BLaER1 treated with 17β-estradiol and CSF1 and Interleukin-3, amounts not matched to agents 10 nM and 100 nM (cell line): ENCODE results near the gene SPAG16.
"Not testable (repeated sequence)": the region's sequence is repeated elsewhere in the genome, so short reads cannot be mapped to it uniquely, and the experiment has no call there.

Experiments used
- H3K27ac ChIP-seq, 11 experiments: shearing (Covaris generic); formaldehyde crosslinking; 2 replicates each; pipeline ENCODE4 v1.8.1; 2022
- H3K27me3 ChIP-seq, 11 experiments: shearing (Covaris generic); formaldehyde crosslinking; 2 replicates each; pipeline ENCODE4 v1.8.1; 2022
- H3K36me3 ChIP-seq, 11 experiments: shearing (Covaris generic); formaldehyde crosslinking; 2 replicates each; pipeline ENCODE4 v1.8.1; 2022
- H3K4me1 ChIP-seq, 10 experiments: shearing (Covaris generic); formaldehyde crosslinking; 2 replicates each; pipeline ENCODE4 v1.8.1; 2022
- H3K4me2 ChIP-seq, 11 experiments: shearing (Covaris generic); formaldehyde crosslinking; 2 replicates each; pipeline ENCODE4 v1.8.1; 2022
- H3K4me3 ChIP-seq, 10 experiments: shearing (Covaris generic); formaldehyde crosslinking; 2 replicates each; pipeline ENCODE4 v1.8.1; 2022
- H3K9ac ChIP-seq, 11 experiments: shearing (Covaris generic); formaldehyde crosslinking; 2 replicates each; pipeline ENCODE4 v1.8.1; 2022
- H3K9me3 ChIP-seq, 11 experiments: shearing (Covaris generic); formaldehyde crosslinking; replicated peaks in 1 of 11; 2 replicates each; pipeline ENCODE4 v1.8.1; 2022
- H4K20me1 ChIP-seq, 11 experiments: shearing (Covaris generic); formaldehyde crosslinking; 2 replicates each; pipeline ENCODE4 v1.8.1; 2022
- Cebpa-rat ChIP-seq, 11 experiments: shearing (Covaris generic); IDR thresholded peaks; 2 replicates each; pipeline ENCODE4 v1.8.1; 2022

SPAG16 gene

DNA sequence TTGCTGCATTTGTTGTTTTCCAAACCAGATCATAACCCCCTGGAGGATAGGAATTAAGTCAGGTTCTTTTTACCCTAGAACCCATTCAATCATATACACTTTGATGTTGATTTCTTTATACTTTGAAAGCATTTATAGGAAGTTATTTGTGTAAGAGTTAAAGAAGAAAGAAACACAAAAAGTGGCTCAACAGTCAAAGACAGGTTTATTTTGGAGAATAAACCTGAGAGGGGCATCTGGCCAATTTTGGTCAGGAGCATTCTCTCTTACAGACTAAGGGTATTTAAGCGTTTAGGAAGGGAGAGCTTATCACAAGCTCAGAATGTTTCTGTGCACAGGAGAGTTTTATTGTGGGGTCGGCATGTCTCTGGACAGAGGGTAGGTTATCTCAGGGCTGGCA, 398.0 kb downstream of the SPAG16 start:
- Histone ChIP-seq H3K9ac (no peak overlapping the region), H3K4me2 (no peak overlapping the region), H3K4me1 (no peaks in the 10 kb centered on the region), H3K36me3 (no peaks in the 10 kb centered on the region), H4K20me1 (no peaks in the 10 kb centered on the region), H3K9me3 (no peaks in the 10 kb centered on the region; a peak in 1 of 22 replicates), H3K4me3 (no peak overlapping the region), H3K27ac (no peak overlapping the region), H3K27me3 (no peaks in the 10 kb centered on the region)
- no peak for TF ChIP-seq Cebpa-rat (IDR thresholded peaks at IDR 0.05)

GRCh38 chr2:213688133-213688532, 403.9 kb downstream of the SPAG16 start:
- Histone ChIP-seq H3K27ac (no peak overlapping the region), H3K4me1 (no peaks in the 10 kb centered on the region), H3K9me3 (no peaks in the 10 kb centered on the region; a peak in 2 of 22 replicates), H3K4me3 (no peak overlapping the region), H3K36me3 (no peaks in the 10 kb centered on the region), H3K4me2 (no peak overlapping the region), H3K9ac (no peak overlapping the region), H4K20me1 (no peaks in the 10 kb centered on the region), H3K27me3 (no peaks in the 10 kb centered on the region)
- TF ChIP-seq Cebpa-rat (IDR thresholded peaks at IDR 0.05): no peak

DNA sequence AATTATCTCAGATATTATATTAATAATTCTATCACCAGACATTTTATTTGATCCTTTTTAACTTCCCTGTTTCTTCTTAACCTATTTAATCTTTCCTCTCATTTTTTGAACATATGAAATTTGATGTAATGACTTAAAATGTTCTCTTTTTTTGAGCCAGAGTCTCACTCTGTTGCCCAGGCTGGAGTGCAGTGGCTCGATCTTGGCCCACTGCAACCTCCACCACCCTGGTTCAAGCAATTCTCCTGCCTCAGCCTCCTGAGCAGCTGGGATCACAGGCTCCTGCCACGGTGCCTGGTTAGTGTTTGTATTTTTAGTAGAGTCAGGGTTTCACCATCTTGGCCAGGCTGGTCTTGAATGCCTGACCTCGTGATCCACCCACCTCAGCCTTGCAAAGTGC, 404.6 kb downstream of the SPAG16 start:
- H3K9me3 ChIP-seq, H3K36me3 ChIP-seq, H3K27me3 ChIP-seq, H3K4me3 ChIP-seq, H3K4me2 ChIP-seq, H3K27ac ChIP-seq, H3K9ac ChIP-seq, H4K20me1 ChIP-seq, H3K4me1 ChIP-seq: not testable (repeated sequence)

- no peak for TF ChIP-seq Cebpa-rat (IDR thresholded peaks at IDR 0.05)
- no peak overlapping the region for H3K4me2 ChIP-seq
Measured at GRCh38 chr2:213689585-213689984, 405.3 kb downstream of the SPAG16 start.

GRCh38 chr2:213691351-213691750, 407.1 kb downstream of the SPAG16 start:
- Histone ChIP-seq H4K20me1 (no peaks in the 10 kb centered on the region), H3K4me2 (no peak overlapping the region), H3K27ac (no peak overlapping the region), H3K4me1 (no peaks in the 10 kb centered on the region), H3K36me3 (no peaks in the 10 kb centered on the region), H3K4me3 (no peak overlapping the region), H3K27me3 (no peaks in the 10 kb centered on the region), H3K9ac (no peak overlapping the region), H3K9me3 (no peaks in the 10 kb centered on the region; a peak in 2 of 22 replicates)
- no peak for TF ChIP-seq Cebpa-rat (IDR thresholded peaks at IDR 0.05)

More at GRCh38 chr2:213689585-213689984, 405.3 kb downstream of the SPAG16 start:
- no peaks in the 10 kb centered on the region for H3K27me3 ChIP-seq
- H4K20me1 ChIP-seq: no peaks in the 10 kb centered on the region
- no peak overlapping the region for H3K27ac ChIP-seq
- H3K4me3 ChIP-seq: no peak overlapping the region
- no peaks in the 10 kb centered on the region; a peak in 2 of 22 replicates for H3K9me3 ChIP-seq
- H3K4me1 ChIP-seq: no peaks in the 10 kb centered on the region
- H3K9ac ChIP-seq: no peak overlapping the region
- H3K36me3 ChIP-seq: no peaks in the 10 kb centered on the region

- H3K9me3 ChIP-seq: peaks cover 3 to 6% (median 4%) of the 10 kb centered on the region in 11 experiments; a peak in 21 of 22 replicates
- H4K20me1 ChIP-seq: no peaks in the 10 kb centered on the region
- no peaks in the 10 kb centered on the region for H3K36me3 ChIP-seq
- H3K27me3 ChIP-seq: no peaks in the 10 kb centered on the region
- no peak overlapping the region for H3K4me2 ChIP-seq
- H3K27ac ChIP-seq: no peak overlapping the region
- H3K9ac ChIP-seq: no peak overlapping the region
- no peak for TF ChIP-seq Cebpa-rat (IDR thresholded peaks at IDR 0.05)
- H3K4me3 ChIP-seq: no peak overlapping the region
- H3K4me1 ChIP-seq: no peaks in the 10 kb centered on the region
Measured at GRCh38 chr2:213696442-213696841, 412.2 kb downstream of the SPAG16 start.

DNA sequence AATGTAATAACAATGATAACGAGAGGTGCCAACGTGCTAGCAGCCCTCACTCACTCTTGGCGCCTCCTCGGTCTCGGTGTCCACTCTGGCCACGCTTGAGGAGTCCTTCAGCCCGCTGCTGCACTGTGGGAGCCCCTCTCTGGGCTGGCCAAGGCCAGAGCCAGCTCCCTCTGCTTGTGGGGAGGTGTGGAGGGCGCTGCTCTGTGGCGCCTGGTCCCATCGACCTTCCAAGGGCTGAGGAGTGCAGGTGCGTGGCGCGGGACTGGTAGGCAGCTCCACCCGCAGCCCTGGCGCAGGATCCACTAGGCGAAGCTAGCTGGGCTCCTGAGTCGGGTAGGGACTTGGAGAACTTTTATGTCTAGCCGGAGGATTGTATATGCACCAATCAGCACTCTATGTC, 417.1 kb downstream of the SPAG16 start:
- H3K9ac ChIP-seq, H4K20me1 ChIP-seq, H3K4me2 ChIP-seq, H3K4me3 ChIP-seq, H3K27me3 ChIP-seq, H3K4me1 ChIP-seq, H3K36me3 ChIP-seq, H3K27ac ChIP-seq: not testable (repeated sequence)
- H3K9me3 ChIP-seq: peaks cover 12 to 20% (median 13%) of the 10 kb centered on the region in 11 experiments; a peak in 21 of 22 replicates

DNA sequence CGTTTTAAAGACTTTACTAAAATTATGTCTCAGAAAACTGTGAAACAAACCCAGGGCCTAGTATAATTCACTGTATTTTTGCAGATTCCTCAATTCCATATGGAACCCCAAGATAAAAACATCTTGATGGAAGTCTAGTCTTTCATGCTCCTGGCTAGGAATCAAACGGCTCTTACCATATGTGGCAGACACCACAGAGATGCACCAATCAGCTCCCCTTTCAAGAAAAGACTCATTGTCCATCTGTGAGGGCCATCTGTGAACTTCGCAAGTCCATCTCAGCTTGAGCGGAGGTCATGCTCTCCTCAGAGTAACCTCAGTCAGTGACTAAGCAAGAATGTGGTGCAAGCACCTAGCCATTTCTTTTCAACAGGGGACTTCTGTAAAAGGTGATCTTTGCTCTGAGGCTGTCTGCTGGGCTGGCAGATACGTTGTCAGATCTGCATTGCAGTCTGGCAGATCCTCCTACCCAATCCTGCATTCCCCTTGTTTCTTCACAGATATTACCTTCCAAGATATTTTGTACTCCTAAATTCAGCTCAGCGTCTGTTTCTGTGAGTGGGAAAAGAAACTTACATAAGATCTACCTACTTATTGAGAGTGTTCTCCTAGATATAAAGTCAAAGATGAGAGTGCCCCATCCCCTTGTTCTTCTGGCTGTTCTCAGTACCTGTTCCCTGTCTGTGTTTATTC, 419.3 kb downstream of the SPAG16 start:
- H3K36me3 ChIP-seq: no peaks in the 10 kb centered on the region
- no peak overlapping the region for H3K4me2 ChIP-seq
- no peaks in the 10 kb centered on the region for H3K27me3 ChIP-seq
- H3K4me1 ChIP-seq: no peaks in the 10 kb centered on the region
- no peak overlapping the region for H3K9ac ChIP-seq
- no peak overlapping the region for H3K27ac ChIP-seq
- no peak overlapping the region for H3K4me3 ChIP-seq
- TF ChIP-seq Cebpa-rat (IDR thresholded peaks at IDR 0.05): no peak
- no peaks in the 10 kb centered on the region for H4K20me1 ChIP-seq
- peaks cover 12 to 20% (median 13%) of the 10 kb centered on the region in 11 experiments; a peak in 21 of 22 replicates for H3K9me3 ChIP-seq

DNA sequence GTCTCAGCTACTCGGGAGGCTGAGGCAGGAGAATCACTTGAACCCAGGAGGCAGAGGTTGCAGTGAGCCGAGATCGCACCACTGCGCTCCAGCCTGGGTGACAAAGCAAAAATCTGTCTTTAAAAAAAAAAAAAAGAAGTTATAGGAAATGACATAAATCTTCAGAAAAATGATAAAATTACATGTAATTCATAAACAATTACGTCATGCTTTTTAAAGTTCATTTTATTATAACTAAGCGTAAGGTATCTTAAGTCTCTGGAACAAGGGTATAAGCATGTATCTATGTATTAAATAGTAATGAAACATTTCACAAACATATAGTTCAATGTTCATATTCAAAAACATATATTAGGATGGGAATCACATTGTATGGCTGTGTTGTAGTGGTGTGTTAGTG, 425.9 kb downstream of the SPAG16 start:
- Histone ChIP-seq H3K4me2 (no peak overlapping the region), H3K27ac (no peak overlapping the region), H3K27me3 (no peaks in the 10 kb centered on the region), H3K4me1 (no peaks in the 10 kb centered on the region), H3K36me3 (no peaks in the 10 kb centered on the region), H3K9me3 (no peaks in the 10 kb centered on the region), H4K20me1 (no peaks in the 10 kb centered on the region), H3K4me3 (no peak overlapping the region), H3K9ac (no peak overlapping the region)
- no peak for TF ChIP-seq Cebpa-rat (IDR thresholded peaks at IDR 0.05)

GRCh38 chr2:213718411-213718810, 434.1 kb downstream of the SPAG16 start:
- H3K4me1 ChIP-seq, H3K4me2 ChIP-seq, H3K27me3 ChIP-seq, H3K9ac ChIP-seq, H4K20me1 ChIP-seq, H3K36me3 ChIP-seq, H3K27ac ChIP-seq, H3K4me3 ChIP-seq, H3K9me3 ChIP-seq: not testable (repeated sequence)
